GM21526 (cell line): ENCODE measurements around the gene PXDN.

Source experiments
- ATAC-seq: cut with Tn5 transposase; IDR thresholded peaks from one replicate; pipeline ENCODE4 v1.9.1; 2021; ENCODE audit warnings: moderate library complexity; ENCODE audit not compliant: unreplicated experiment, low FRiP score

The PXDN gene

GRCh38 chr2:1674766-1675397, 69.4 kb downstream of the PXDN start:
- ATAC-seq = no peak

- ATAC-seq = no peak
These were observed 70.0 kb downstream of the PXDN start for GRCh38 chr2:1674276-1674675.

- no peak for ATAC-seq
These were observed 71.0 kb downstream of the PXDN start for GRCh38 chr2:1673160-1673944.

DNA sequence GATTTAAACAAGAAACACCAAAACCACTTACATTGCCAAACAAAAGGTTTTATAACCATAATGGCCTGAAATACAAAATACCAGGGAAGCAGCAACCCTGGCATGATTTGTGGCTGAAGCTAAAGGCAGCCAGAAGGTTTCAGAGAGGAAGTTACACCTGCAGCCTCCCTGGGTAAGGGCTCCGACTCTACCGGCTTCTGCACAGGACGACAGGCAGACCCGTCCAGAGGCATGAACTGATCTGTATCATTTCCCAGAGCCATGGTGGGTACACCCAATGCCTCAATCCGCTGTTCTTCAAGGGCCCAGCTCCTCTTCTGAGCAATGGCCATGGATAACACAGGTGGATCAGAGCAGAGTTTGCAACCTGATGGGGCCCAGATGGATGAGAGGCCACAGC, 71.6 kb downstream of the PXDN start:
- no peak for ATAC-seq

GRCh38 chr2:1671916-1672315, 72.4 kb downstream of the PXDN start:
- no peak for ATAC-seq

DNA sequence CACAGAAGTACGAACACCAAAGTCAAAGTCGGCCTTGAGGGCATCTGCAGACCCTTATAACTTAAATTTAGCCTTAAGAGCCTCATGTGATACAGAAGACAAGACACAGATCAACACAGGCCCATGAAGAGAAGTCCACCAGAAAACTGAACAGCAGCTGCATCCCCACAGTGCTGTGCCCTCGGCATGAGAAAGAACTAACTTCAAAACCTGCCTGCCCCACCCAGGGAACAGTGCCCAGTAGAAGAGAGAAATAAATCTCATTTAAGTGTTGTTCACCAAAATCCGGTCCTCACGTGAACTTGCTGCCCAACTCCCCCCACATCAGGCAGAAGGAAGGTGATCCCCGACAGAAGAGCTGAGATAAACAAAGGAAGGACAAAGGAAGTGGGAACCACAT, 73.7 kb downstream of the PXDN start:
- no peak for ATAC-seq

DNA sequence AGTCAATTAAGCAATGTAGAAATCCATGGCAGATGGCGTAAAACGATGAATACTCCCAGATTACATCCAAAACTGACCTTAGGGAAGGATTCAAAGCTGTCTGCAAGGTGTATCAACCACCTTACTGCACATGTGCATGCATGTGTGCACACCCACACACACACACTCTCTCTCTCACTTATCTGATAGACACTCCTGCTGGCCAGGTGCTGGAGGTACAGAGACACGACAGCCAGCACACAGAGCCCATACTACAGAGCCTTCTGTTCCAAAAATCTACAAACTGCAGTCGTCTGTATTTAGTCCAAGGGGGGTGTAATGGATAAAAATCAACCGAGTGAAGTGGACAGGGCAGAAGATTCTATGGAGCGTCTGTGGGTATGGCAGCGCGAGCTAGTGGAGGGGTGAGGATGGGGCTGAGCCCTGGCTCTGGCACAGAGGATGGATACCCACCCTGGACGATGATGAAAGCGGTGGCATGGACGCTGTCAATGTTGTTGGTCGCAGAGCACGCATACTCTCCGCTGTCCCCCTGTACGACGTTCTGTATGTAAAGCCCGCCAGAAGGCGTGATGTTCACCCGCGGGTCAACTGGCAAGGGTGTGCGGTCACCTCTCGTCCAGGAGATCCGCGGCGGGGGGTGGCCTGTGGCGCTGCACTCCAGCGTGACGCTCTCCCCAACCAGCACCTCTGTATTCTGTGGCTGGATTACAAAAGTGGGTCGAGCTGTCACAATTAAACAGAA, 78.4 kb downstream of the PXDN start:
- no peak for ATAC-seq

DNA sequence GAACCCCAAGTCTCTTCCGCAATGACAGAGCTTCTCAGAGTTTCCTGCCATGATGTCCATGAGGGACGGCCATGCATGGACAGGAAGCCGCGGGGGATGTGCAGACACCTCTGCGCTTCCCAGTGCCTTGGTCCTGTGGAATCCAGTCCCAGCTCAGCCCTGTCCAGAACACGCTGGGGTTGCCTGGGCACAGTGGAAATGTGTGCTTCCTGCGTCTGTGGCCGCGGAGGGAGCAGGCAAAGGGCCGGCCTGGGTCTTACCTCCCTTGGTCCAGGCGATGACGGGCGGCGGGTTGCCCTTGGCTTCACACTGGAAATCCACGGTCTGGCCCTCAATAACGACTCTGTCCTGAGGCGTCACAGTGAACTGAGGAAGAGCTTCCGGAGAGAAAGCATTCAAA, 79.6 kb downstream of the PXDN start:
- no peak for ATAC-seq

DNA sequence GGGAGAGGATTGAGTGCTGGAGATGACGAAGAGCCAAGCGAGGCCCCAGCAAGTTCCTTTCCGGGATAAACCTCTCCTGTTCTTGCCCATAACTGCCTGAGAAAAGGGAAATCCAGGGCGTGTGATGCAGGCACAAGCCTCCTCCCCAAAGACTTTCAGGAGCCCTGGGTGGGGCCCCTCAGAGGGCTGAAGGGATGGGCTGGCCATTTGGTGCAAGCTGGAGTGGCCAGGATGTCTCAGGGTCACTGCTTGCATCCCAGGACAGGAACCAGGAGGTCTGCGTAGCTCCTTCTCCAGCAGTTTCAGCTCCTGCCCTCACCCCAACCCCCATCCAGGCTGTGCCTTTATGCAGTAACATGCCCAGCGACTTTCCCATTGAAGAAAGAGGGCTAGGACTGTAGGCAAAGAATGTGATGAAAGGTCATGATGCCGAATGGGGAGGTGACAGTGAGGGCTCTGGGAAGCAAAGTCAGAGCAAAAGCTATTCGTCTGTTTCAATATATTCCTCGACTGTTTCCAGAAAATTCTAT, 80.2 kb downstream of the PXDN start:
- ATAC-seq = no peak

DNA sequence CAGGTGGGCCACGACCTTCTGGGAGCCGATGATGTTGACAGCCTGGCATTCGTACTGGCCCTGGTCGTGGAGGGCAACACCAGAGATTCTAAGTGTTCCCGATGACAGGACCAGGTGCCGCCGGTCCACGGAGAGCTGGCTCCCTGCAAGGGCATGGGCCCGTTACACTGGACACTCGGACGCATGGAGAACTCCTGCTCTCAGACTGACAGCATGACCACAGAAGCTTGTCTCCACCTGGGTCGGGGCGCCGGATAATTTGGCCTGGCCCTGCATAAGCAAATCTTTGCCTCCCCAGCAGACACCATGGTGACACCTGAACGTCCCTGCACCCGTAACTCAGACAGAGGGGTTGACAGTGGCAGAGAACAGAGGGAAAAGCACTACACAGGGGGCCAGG, 80.7 kb downstream of the PXDN start:
- ATAC-seq = no peak

DNA sequence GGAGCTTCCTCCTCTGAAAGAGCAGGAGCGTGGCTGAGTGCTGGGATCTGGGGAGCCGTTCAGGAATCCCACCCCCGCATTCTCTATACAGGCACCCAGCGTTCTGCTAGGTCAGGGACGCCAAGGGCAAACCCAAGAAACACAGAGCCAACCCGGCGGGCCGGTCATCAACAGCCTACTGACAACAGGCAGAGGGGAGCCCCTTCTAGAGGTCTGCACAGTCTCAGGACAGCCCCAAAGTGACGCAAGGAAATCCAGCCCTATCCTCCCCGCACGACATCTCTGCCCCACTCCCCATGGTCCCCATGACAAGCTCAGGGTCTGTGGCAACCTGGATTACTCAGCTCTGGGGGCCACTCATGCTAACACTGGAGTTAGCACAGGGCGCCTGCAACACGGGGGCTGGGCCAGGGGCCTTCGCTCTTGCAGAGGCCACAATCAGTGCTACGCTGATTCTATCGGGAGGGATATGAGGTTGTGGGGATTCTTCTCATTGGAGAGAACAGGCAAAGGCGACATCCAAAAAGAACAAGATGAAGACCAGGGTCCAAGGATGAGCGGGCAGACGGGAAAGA, 81.6 kb downstream of the PXDN start:
- ATAC-seq = no peak

DNA sequence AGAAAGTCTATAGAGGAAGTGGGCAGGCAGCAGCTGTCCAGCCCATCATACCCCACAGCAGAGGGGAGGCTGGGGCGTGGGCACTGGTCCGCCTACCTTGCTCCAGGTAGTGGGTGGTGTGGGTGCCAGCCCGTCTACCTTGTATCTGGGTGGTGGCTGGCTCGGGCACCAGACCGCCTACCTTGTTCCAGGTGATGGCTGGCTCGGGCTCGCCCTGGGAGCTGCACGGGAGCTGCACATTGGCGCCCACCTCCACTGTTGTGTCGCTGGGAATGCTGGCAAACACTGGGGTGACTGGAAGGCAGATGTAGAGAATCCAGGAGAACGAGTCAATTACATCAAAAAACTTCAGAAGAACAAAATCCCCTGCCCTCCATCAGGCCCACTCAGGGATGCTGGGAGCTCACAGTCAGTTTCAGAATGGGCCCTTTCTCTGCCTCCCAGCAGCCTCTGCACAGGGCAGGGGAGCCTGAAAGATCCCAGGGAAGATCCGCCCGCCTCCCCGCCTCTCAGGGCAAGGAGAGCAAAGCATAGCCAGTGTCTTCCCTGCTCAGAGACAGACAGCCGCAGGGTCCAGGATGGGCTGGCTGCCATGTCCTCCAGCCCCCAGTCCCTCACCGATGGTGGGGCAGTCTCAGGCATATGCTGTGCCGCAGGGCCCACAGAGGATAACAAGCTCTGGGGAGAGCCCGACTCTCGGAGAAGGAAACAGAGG, 82.3 kb downstream of the PXDN start:
- ATAC-seq = no peak

- no peak for ATAC-seq
These were observed 83.4 kb downstream of the PXDN start for GRCh38 chr2:1660656-1661640.

- ATAC-seq = no peak
These were observed 84.3 kb downstream of the PXDN start for GRCh38 chr2:1659951-1660565.

- ATAC-seq = no peak
These were observed 85.7 kb downstream of the PXDN start for GRCh38 chr2:1658394-1659151.

DNA sequence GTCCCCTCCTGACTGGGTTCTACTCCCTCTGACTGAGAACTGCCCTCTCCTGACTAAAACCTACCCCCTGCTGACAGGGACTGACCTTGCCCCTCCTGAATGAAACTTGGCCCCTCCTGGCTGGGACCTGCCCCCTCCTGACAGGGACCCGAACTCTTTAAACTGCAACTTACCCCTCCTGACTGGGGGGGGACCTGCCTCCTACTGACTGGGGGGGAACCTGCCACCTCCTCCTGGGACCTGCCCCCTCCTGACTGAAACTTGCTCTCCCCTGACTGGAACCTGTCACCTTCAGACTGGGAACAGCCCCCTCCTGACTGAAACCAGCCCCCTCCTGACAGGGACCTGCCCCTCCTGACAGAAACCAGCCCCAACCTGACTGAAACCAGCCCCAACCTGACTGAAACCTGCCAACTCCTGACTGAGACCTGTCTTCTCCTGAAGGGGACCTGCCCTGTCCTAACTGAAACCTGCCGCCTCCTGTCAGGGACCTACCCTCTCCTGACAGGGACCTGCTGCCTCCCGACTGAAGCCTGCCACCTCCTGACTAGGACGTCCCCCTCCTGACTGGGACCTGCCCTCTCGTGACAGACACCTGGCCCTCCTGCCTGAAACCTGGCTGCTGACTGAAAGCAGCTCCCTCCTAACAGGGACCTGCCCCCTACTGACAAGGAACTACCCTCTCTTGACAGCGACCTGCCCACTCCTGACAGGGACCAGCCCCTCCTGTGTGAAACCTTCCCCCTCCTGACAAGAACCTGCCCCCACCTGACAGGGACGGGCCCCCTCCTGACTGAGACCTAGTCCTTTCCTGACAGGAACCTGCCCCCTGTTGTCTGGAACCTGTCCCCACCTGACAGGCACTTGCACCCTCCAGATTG, 87.1 kb downstream of the PXDN start:
- ATAC-seq = no peak

DNA sequence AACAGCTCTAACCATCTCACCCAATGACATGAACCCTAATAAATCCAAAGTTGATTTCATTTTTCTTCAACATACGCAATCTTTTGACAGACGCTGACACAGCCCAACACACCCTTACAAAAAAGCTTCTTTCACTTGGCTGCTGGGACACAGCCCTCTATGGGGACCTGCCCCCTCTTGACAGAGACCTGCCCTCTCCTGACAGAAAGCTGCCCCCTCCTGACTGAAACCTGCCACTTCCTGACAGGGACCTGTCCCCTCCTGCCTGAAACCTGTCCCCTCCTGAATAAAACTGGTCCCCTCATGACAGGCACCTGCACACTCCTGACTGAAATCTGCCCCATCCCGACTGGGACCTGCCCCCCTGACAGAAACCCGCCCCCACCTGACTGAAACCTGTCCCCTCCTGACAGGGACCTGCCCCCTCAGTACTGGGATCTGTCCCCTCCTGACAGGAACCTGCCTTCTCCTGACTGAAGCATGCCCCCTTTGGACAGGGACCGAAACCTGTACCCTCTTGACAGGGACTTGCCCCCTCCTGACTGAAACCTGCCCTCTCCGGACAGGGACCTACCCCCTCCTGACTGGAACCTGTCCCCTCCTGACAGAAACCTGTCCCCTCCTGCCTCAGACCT, 87.9 kb downstream of the PXDN start:
- ATAC-seq = no peak
